ELF-1 (cell line): ENCODE data around the gene ABCB6.

ENCODE experiments used
- DNase-seq: peaks from one replicate; pipeline ENCODE4 v3.0.0-alpha.2; 2016; ENCODE audit warnings: low read depth, low spot score

Gene ABCB6

DNA sequence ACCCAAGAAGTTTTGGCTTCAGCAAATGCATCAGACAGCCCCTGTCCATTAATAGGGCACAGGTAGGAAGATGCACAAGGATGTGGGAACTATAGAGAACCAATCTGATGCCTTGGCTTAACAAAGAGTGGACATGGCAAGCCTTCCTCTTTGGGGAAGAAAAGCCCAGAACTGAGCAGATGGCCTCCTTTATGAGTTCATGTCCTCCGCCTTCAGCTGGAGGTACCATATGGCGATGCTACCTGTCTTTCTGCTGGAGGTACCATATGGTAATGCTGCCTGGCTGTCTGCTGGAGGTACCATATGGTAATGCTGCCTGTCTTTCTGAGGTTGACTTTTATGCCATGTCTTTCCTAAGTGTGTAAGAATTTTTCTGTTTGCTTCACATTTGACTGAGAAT, 34.6 kb downstream of the ABCB6 start:
- DNase-seq: no peak

DNA sequence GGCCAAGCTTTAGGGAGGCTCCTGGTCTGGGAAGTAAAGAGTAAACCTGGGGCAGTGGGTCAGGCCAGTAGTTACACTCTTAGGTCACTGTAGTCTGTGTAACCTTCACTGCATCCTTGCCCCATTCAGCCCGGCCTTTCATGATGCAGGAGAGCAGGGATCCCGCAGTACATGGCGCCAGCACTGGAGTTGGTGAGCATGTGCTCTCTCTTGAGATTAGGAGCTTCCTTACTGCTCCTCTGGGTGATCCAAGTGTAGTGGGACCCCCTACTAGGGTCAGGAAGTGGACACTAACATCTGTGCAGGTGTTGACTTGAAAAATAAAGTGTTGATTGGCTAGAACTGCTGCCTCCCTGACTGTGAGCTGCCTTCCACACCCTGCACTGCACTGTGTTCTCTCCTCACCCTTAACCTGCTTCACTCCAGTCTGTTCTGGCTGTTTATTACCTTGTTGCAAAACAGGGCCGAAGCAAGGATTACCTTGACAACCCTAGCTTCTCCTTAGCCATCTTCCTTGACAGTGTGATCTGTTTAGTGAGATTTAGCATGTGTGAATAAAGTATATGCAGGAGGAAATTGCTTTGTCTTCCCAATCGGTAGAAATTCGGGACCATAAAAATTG, 35.5 kb downstream of the ABCB6 start:
- no peak for DNase-seq

DNA sequence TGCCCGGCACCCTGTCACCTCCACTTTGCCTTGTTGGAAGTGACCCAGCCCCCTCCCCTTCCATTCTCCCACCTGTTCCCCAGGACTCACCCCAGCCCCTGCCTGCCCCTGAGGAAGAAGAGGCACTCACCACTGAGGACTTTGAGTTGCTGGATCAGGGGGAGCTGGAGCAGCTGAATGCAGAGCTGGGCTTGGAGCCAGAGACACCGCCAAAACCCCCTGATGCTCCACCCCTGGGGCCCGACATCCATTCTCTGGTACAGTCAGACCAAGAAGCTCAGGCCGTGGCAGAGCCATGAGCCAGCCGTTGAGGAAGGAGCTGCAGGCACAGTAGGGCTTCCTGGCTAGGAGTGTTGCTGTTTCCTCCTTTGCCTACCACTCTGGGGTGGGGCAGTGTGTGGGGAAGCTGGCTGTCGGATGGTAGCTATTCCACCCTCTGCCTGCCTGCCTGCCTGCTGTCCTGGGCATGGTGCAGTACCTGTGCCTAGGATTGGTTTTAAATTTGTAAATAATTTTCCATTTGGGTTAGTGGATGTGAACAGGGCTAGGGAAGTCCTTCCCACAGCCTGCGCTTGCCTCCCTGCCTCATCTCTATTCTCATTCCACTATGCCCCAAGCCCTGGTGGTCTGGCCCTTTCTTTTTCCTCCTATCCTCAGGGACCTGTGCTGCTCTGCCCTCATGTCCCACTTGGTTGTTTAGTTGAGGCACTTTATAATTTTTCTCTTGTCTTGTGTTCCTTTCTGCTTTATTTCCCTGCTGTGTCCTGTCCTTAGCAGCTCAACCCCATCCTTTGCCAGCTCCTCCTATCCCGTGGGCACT, 36.2 kb downstream of the ABCB6 start:
- DNase-seq: no peak

DNA sequence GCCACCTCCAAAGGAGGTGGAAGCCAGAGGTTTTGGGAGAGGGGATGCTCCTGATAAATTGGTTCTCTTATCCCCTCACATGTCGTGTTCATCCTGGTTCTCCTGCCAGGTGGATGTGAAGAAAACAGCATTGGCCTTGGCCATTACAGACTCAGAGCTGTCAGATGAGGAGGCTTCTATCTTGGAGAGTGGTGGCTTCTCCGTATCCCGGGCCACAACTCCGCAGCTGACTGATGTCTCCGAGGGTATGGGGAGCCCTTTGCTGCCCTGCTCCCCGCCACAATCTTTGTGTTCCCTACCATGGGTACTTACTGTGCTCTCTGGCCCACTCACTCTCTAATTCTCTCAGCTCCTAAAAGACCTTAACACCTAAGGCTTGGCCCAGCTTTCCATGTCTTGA, 37.2 kb downstream of the ABCB6 start:
- DNase-seq: no peak

DNA sequence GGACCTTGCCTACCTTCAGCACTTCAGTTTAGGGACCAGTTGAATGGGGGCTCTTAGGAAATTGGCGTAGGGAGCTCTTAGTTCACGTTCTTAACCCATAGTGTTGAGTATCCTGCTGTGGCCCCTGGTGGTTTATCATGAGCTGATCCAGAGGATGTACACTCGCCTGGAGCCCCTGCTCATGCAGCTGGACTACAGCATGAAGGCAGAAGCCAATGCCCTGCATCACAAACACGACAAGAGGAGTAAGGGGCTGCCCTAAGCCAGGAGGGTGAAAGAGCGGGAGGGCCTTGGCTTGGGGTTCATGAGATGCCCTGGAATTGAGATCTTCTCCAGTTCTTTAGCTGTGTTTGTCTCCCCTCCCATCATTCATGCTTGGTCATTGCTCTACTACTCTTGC, 37.8 kb downstream of the ABCB6 start:
- DNase-seq: no peak

DNA sequence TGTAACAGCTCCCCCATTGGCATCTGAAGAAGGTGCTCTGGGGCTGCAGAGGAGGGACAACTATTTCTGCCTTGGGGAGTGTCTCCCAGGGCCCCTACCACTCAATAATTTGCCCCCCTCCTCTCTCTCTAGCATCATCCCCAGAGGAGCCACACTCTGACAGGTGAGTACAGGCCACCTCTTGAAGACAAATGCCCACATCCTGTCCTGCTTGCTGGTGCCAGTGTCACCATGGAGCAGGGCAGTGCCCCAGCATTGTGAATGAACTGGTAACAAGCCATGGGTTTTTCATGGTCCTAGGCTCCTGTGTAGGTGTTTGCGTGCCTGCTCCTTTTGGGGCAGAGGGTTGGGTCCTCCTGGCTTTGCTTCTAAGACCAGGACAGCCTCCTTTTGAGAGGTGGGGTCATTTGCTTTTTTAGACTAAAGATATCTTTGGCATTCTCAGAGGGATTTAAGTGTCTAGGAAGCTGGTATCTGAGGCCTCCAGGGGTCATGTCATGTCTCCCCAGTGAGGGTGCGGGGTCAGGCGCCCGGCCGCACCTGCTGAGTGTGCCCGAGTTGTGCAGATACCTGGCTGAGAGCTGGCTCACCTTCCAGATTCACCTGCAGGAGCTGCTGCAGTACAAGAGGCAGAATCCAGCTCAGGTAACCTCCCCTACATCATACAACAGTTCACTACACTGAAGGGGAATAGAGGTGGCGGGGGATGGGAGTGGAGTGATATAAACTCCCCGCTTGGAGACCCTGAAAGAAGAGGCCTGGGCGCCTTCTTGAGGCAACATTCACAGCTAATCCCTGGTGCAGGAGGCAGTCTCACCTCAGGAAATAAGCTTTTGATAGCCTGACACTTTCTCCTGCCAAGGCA, 38.9 kb downstream of the ABCB6 start:
- no peak for DNase-seq

DNA sequence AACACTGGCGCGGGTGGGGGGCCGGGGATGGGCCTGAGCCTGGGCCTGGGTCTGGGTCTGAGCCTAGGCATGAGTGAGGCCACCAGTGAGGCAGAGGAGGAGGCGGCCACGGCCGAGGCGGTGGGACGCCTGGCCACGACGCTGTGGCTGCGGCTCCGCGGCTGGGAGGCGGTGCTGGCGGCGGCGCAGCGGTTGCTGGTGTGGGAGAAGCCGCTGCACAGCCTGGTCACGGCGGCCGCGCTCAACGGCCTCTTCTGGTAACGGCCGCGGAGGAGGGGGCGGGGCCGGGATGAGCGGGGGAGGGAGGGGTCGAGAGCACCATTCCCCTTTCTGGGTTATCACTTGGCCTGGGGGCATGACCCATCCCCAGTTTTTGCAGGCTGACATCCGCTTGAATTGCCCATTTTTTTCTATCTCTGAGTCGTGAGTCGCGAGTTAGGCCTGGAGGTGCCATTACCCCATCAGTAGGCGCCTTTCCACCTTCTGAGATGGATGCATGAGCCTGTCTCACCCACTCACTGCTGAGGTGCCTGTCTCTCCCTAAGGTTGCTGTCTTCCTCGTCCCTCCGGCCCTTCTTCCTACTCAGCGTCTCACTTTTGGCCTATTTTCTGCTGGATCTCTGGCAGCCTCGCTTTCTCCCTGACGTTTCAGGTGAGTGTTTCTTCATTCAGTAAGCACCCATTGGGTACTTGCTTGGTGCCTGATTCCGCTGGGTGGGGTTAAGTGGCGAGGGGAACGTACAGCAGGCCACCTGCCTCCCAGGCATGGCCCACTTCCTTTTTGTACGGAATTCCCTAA, 40.2 kb downstream of the ABCB6 start:
- peak; percentile 41 for DNase-seq

DNA sequence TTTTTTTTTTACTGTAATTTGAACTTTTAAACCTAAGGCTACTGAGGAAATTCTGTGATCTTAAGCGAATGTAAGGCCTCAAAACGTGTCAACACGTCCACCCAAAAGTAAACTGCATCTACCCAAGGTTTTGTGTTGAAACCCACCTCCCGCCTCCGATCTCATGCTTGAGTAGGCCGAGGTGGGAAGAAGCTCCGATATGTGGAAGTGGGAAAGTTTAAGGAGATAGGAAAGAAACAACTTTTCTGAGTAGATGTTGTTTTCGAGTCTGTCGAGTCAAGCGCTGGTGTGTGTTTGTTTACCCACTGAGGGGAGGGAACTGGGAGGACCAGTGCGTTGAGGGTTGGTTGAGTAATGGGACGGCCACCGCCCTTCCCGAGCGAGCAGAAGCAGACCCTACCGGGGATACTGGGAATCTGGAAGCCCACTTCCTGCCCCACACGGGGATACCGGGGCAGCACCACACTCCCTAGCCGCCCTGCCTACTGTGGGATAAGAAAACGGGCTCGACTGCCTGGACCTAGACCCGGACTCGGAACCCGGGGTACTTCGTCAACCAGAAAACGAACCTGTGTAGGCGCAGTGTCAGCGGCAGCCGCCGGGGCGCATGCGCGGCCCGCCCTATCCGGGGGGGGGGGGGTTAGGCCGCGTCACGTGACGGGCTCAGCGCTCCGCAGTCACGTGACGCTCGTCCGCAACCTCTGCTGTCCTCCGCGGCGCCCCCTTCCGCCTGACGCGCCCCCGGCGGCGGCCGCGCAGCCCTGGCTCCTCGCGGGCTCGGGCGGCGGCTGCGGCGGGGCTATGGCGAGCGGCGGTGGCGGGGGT, 41.0 kb downstream of the ABCB6 start, which contains the start of gene RETREG2:
Gene RETREG2 (plus strand): TSS at position 724 of the 825 bp plus-strand sequence. CDS start 78 bp downstream, at position 802.
- DNase-seq: peak; percentile 96

DNA sequence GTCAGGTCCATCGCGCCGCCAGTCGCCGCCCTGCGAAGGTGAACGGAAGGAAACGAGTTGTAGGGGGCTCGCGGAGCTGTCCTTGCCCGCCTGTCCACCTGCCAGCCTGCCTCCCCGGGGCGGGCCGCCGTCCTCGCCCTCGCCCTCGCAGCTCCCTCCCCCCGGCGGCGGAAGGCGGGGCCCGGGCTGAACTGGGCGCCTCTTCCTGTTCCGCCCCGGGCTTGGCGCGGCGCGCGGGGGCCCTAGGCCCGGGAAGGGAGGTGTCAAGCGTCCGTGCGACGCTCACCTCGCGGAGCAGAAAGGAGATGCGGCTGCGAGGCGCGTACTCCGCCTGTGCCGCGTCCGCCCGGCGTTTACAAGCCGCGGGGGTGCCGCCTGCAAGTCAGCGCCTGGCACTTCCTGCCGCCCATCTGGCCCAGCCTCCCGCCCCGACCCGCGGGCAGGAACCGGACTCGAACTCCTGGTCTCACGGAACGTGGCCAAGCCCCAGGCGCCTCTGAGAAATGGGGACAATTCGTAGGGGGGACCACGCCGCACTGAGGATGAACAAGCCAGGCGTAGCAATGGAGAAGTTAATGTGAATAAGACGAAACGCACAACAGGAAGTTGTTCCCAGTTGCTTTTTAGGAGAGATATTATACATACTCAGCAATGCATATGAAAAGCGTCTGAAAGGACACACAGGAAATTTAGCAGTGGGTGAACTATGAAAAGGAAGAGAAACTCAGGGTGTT, 41.8 kb downstream of the ABCB6 start, which contains the start of gene CNPPD1:
Gene CNPPD1 (minus strand): TSS at position 108 of the 734 bp plus-strand sequence. CDS start 97 bp downstream, at position 11.
- peak; percentile 91 for DNase-seq

DNA sequence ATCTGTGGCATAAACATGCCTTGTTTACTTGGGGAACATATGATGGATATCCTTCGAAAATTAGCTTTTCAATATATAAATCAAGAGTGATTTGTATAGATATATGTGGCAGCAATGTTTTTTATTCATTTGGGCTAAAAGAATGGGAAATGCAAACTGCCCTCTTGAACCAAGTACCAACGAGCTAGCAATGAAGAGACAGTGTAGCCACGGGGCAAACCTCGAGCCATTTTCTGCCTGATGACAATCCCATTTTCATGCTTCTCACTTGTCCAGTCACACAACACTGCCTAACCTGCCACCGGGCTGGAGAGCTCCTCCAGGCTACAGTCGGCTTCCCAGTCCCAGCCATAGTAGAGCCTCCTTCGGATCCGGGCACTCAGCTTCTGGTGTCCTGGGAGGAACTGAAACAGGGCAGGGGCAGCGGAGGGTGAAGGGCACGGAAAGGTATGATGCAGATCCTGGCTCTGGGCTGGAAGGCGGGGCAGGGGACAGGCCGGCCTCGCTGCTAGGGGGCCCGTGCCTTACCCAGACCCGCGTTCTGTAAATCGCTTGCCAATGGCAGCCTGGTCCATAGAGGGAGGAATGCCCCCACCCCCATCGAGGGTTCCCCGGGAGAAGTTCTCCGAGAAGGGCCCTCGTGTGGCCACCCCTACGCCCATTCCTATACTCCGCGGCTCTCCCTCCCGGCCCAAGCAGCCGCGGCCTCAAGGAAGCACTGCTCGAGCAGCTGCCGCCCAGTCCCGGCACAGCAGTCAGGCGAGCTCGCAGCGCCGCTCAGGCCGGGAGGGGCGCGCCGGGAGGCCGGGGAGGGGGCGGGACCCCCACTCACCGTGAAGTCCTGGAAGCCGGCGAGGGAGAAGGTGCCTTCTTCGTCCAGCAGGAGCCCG, 42.6 kb downstream of the ABCB6 start:
- no peak for DNase-seq

DNA sequence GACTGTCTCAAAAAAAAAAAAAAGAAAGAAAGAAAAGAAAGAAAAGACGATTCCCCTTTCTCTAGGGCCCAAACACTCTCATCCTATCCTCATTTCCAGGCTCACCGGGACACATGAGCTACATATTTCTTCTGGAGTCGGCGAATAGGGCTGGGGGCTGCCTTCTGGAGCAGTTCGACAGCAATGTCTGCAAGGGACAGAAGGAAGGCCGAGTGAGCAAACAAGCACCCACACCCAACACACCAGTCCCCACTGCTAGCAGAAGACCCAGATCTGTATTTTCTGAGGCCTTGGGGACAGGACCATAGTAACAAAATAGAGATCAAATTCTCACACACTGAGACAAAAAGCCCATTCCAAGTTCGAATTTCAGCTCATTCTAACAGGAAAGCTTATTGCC, 43.3 kb downstream of the ABCB6 start:
- no peak for DNase-seq

DNA sequence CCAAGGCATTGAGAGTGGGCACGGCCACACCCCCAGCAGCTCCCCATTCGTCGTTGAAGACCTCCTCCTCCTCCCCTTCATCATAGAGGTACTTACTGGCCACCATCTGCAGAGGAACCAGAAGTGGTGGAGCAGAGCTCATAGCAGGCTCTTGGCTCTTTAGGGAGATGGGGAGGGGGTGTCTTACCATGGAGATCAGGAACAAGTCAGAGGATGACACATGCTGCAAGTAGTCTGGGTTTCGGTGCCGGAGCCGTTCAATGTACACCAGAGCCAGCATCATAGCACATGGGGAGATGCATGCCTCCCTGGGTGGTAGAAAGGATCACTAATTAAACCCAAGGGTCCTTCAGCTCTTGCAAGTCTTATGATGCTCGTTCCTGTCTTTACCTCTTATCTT, 44.0 kb downstream of the ABCB6 start:
- no peak for DNase-seq

DNA sequence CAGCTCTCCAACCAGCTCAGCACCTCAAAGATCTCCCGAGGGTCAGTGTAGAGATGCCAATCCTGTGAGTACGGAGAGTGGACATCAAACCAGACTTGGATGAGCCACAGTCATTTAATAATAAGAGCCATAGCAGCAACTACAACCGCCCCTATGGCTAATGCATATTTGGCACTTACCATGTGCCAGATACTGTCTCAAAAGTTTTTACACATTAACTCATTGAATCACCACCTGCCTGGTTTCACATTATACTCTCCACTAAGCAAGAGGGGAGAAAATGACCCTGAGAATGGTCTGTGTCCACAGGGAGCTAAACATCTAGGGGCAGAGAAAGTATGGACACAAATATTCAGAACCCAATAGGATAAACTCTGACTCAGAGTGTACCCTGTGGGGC, 44.6 kb downstream of the ABCB6 start:
- DNase-seq: no peak

DNA sequence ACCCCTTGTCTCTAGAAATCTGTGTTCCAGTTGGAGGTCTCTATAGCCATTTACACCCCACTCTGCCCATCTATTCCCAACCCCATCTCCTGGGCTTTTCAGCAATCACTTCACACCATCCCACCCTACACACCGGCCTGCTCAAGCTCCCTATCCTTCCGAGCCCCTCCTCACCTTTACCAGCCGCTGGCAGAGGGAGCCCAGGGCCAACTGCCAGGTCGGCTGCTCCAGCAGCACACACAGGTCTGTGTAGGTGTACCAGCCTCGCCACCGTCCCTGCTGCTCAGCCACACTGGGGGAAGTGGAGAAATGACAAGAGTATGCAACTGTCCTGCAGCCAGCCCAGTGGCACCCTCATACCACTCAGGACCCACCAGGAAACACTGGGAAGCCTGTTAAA, 45.6 kb downstream of the ABCB6 start:
- no peak for DNase-seq

DNA sequence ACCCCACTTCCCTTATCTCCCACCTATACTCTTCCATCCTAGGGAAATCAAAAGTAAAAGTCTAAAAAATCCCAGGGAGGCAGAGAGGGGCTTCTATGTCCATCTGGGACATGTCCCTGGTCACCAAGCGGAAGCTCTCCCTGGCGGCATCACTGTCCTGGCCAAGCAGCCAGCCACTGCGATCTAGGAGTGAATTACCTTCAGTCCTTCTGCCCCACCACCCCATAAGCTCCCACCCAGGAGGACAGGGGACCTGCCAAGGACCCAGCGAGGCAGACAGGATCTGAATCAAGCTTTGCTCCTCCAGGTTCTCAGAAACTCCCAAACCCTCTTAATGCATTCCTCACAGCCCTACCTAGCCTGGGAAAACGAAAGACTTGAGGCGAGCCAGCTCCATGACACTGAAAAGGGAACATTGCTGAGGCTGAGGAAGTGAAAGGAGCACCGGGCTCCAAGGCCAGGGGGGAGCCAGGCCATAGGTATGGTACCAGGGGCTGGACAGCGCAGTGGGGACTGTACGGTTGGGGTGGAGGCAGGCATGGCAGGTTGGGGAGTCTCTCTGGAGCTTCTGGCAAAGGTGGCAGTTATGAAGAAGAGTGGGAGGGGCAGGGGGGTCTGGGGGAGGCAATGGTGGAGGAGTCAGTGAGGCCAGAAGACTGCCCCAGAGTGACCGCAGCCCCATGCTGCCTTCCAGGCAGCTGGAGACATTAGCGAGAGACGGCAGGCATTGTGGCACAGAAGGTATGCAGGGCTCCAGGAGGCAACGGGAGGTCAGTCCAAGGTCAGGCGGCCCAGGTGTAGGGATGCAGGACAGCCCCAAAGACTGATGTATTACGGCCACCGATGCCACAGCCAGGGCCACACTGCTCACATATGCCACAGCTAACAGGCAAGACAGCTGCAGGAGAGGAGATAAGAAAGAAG, 46.3 kb downstream of the ABCB6 start:
- no peak for DNase-seq

DNA sequence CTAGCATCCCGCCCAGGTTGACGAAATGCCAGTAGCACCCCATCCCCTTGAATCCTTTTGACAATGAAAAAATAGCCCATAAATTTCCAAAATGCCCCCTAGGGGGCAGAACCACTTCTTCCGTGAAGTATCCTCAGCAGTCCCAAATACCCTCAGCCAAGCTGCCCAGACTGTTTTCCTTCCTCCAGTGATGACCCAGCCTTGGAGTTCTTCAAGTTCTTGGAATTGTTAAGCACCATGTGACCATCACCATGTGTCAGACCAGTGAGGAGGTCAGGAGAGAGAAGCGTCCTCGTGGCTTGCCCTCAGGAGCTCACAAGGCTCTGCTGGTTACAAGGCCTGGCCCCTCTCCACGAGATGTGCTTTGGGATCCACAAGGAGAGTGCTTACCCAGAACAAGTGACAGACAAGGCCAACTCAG, 47.5 kb downstream of the ABCB6 start:
- peak; percentile 82 for DNase-seq

DNA sequence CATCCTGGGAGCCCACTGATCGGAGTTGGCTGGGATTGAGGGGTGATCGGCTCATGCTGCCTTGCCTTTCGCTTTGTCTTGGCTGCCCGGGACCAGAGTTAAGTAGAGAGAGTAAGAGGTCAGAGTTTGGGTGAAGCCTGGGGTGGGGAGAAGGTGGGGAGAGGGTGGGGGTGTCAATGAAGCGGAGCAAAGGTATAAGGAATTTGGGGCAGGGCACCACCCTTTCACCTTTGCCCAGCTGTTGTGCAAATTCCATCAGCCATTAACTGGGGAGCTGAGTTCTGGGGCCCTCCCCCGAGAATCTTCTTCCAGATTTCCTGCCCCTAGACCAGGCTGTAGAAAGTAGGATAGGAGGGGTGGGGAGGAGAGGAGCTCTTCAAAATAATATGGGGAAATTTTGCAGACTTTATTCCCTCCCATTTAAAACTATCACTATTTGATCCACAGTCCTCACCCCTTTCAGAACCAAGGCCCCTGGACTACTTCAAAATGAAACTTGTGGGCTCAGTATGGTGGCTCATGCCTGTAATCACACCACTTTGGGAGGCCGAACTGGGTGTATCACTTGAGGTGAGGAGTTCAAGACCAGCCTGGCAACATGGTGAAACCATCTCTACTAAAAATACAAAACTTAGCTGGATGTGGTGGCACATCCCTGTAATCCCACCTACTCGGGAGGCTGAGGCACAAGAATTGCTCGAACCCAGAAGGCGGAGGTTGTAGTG, 48.7 kb downstream of the ABCB6 start, which contains the start of gene SLC23A3:
Gene SLC23A3 (minus strand): TSS at position 100 of the 725 bp plus-strand sequence. CDS start 45 bp downstream, at position 55.
- DNase-seq: no peak
